IMR-90 (cell line): ENCODE data around the gene POLR2F.

ENCODE experiments used
- BHLHE40 ChIP-seq: fragments of 150-350 bp; IDR thresholded peaks from 2 replicates; pipeline ENCODE4 v1.6.1; 2016; ENCODE audit warnings: mild to moderate bottlenecking, low read depth, low read length
- CEBPB ChIP-seq: IDR thresholded peaks from 2 replicates; pipeline ENCODE4 v1.6.1; 2012; ENCODE audit warnings: low read depth, low read length, improper control_type of control experiment
- CHD1 ChIP-seq: IDR thresholded peaks from 2 replicates; pipeline ENCODE4 v1.6.1; 2012; ENCODE audit warnings: low read depth, low read length, improper control_type of control experiment
- MAFK ChIP-seq: IDR thresholded peaks from 2 replicates; pipeline ENCODE4 v1.6.1; 2012; ENCODE audit warnings: low read depth, low read length, improper control_type of control experiment
- MXI1 ChIP-seq: IDR thresholded peaks from 2 replicates; pipeline ENCODE4 v1.6.1; 2012; ENCODE audit warnings: low read depth, mild to moderate bottlenecking, low read length, moderate library complexity, borderline replicate concordance
- NFE2L2 ChIP-seq: fragments of 150-350 bp; IDR thresholded peaks from 2 replicates; pipeline ENCODE4 v1.6.1; 2016; ENCODE audit warnings: low read depth, mild to moderate bottlenecking, low read length
- POLR2A ChIP-seq: IDR thresholded peaks from 2 replicates; pipeline ENCODE4 v1.6.1; 2012; ENCODE audit warnings: mild to moderate bottlenecking, low read depth, low read length
- RAD21 ChIP-seq: IDR thresholded peaks from 2 replicates; pipeline ENCODE4 v1.6.1; 2012; ENCODE audit warnings: low read length, improper control_type of control experiment
- RFX5 ChIP-seq: IDR thresholded peaks from 2 replicates; pipeline ENCODE4 v1.8.0; 2012; ENCODE audit warnings: low read depth, mild to moderate bottlenecking, low read length, moderate library complexity
- SMC3 ChIP-seq: fragments of 150-350 bp; IDR thresholded peaks from 2 replicates; pipeline ENCODE4 v1.6.1; 2016; ENCODE audit warnings: low read depth, mild to moderate bottlenecking, antibody characterized with exemption, low read length, moderate library complexity
- TF ChIP-seq, protein P1 (sequence below): conservative IDR thresholded peaks from 2 replicates; pipeline ENCODE4 v1.5.1; 2012; ENCODE audit warnings: mild to moderate bottlenecking, low read depth, low read length, improper control_type of control experiment

DNA sequence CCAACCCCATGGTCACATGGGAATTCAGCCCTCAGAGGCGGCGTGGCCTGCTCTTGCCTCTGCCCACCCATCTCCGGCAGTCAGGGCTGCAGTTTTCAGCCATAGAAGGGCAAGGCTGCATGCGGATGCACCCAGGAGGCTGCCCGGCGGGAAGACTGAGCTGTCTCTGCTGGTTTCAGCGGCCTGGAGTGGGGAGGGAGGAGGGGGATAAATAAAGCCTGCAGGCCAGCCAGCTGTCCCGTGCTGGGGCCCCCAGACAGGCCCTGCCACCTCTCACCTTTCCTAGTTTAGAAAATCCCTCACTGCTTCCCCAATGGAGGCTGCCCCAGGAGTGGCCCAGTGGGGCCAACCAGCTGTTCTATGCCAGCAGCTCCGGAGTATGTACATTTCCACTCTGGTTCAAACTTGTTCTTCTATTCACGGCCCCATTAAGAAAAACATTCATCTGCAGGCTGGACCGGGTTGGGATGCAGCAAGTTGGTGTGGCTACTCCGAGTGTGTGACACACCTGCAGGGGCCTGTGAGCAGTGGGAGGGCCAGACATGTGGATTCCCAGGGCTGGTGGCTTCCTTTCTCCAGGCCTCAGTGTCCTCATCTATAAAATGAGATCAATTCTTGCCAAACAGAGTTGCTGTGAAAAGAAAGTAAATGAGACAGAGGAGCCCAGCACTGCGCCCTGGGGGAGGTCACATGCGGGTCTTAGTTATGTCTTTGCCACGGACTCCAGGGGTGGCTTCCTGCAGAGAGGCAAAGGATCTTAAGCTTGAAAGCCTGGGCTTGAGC lies 42.4 kb upstream of the POLR2F start:
- TF ChIP-seq, protein P1, sequence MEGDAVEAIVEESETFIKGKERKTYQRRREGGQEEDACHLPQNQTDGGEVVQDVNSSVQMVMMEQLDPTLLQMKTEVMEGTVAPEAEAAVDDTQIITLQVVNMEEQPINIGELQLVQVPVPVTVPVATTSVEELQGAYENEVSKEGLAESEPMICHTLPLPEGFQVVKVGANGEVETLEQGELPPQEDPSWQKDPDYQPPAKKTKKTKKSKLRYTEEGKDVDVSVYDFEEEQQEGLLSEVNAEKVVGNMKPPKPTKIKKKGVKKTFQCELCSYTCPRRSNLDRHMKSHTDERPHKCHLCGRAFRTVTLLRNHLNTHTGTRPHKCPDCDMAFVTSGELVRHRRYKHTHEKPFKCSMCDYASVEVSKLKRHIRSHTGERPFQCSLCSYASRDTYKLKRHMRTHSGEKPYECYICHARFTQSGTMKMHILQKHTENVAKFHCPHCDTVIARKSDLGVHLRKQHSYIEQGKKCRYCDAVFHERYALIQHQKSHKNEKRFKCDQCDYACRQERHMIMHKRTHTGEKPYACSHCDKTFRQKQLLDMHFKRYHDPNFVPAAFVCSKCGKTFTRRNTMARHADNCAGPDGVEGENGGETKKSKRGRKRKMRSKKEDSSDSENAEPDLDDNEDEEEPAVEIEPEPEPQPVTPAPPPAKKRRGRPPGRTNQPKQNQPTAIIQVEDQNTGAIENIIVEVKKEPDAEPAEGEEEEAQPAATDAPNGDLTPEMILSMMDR, result no peak
- TF ChIP-seq CEBPB (no peak), SMC3 (no peak), NFE2L2 (no peak), MAFK (no peak), POLR2A (no peak), MXI1 (no peak), RFX5 (no peak), CHD1 (no peak), RAD21 (no peak), BHLHE40 (no peak)
